Right hindlimb (tissue), 1 donor: ENCODE results near the gene SPINK5.

Source experiments
- DNase-seq: peaks from one replicate; pipeline ENCODE4 v3.0.0-alpha.2; 2018

Gene SPINK5

GRCh38 chr5:148094336-148094735 is 30.6 kb downstream of the SPINK5 start:
- DNase-seq: no peak

- no peak for DNase-seq
Observed at GRCh38 chr5:148104226-148104625, 40.4 kb downstream of the SPINK5 start.

- DNase-seq: no peak
Observed at GRCh38 chr5:148107608-148108007, 43.8 kb downstream of the SPINK5 start.

- DNase-seq: no peak
Observed at GRCh38 chr5:148113243-148113642, 49.5 kb downstream of the SPINK5 start.

- DNase-seq: no peak
Observed at GRCh38 chr5:148120317-148120716, 56.5 kb downstream of the SPINK5 start.

GRCh38 chr5:148125641-148126040 is 61.9 kb downstream of the SPINK5 start:
- no peak for DNase-seq

GRCh38 chr5:148135091-148136048 is 71.6 kb downstream of the SPINK5 start:
- DNase-seq: no peak

- no peak for DNase-seq
Observed at GRCh38 chr5:148140846-148141245, 77.1 kb downstream of the SPINK5 start.

GRCh38 chr5:148141645-148142044 is 77.9 kb downstream of the SPINK5 start:
- DNase-seq: no peak

GRCh38 chr5:148145916-148146315 is 82.1 kb downstream of the SPINK5 start:
- no peak for DNase-seq

GRCh38 chr5:148146487-148146886 is 82.7 kb downstream of the SPINK5 start:
- no peak for DNase-seq

- DNase-seq: no peak
Observed at GRCh38 chr5:148147415-148147814, 83.6 kb downstream of the SPINK5 start.

GRCh38 chr5:148151872-148152271 is 88.1 kb downstream of the SPINK5 start:
- DNase-seq: no peak

GRCh38 chr5:148152781-148153180 is 89.0 kb downstream of the SPINK5 start:
- no peak for DNase-seq

GRCh38 chr5:148156609-148157008 is 92.8 kb downstream of the SPINK5 start:
- DNase-seq: no peak

GRCh38 chr5:148162038-148162437 is 98.3 kb downstream of the SPINK5 start:
- DNase-seq: no peak

- DNase-seq: no peak
Observed at GRCh38 chr5:148163345-148163744, 99.6 kb downstream of the SPINK5 start.

GRCh38 chr5:148166550-148167283 is 102.9 kb downstream of the SPINK5 start:
- DNase-seq: no peak

GRCh38 chr5:148168246-148168645 is 104.5 kb downstream of the SPINK5 start, which contains the start of gene SPINK14:
Gene SPINK14, plus strand, starts transcription at chr5:148168546. Its CDS starts 1,187 bp downstream, at chr5:148169733.
- DNase-seq: no peak

GRCh38 chr5:148172377-148172776 is 108.6 kb downstream of the SPINK5 start:
- DNase-seq: no peak

GRCh38 chr5:148176480-148176879 is 112.7 kb downstream of the SPINK5 start:
- no peak for DNase-seq

GRCh38 chr5:148177207-148177606 is 113.4 kb downstream of the SPINK5 start:
- DNase-seq: no peak

- no peak for DNase-seq
Observed at GRCh38 chr5:148179234-148179824, 115.5 kb downstream of the SPINK5 start.
